Erythroblast (primary cell): ENCODE measurements around the gene KAT8.
"Not testable (repeated sequence)": the region's sequence is repeated elsewhere in the genome, so short reads cannot be mapped to it uniquely, and the experiment has no call there.

Experiments used
- DNase-seq, 2 experiments: peaks; one replicate each; lab custom pipeline; 2025; lab: John Stamatoyannopoulos, UW
- GATA1 ChIP-seq: IDR thresholded peaks from 2 replicates; pipeline ENCODE4 v1.6.1; 2011; ENCODE audit warnings: low read depth, mild to moderate bottlenecking, control low read depth, low read length, moderate library complexity
- POLR2A ChIP-seq: IDR thresholded peaks from 2 replicates; pipeline ENCODE4 v1.6.1; 2011; ENCODE audit warnings: mild to moderate bottlenecking, low read length

KAT8 gene

DNA sequence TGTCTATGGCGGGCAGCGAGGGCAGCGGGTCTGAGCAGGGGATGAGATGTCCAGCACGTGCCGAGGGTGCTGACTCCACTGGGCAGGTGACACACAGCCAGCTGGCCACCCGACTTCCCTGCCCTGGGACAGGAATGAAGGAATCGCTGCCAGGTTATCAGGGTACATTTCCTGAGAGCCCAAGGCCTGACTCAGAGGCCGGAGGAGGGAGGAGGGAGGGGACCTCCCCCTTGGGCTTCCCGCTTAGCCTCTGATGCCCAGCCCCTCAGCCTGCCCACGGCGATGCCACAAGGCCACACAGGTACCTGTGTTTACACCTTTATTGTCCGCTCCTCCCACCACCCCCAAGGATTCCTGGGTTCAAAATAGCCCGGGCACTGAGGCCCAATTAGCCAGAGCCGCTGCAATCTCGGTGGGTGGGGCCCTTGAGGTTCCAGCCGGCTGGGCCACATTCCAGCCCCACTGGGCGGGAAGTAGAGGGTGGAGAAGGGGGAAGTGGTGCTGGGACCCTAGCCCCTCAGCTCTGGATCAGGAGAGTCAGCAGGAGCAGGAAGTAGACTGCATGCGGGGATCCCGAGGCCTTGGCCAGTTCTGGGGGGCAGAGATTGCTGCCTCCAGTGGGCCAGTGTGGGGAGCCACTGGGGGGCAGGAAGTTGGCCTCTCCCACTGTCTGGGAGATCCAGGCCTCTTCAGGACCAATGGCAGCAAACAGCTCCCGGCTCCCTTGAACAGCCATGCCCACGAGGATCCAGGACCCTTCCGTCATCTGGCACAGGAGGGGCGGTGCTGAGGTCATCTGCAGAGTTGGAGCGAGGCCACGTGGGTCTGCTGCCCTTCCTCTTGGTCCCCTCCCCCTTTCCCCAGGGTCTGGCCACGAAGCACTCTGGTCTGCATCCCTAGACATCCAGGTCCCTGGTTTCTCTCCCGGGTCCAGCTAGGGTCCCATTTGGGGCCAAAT, 21.4 kb downstream of the KAT8 start:
- no peak for DNase-seq
- no peak for TF ChIP-seq POLR2A
- no peak for TF ChIP-seq GATA1

- DNase-seq, result not testable (repeated sequence)
Measured at GRCh38 chr16:31141071-31141469, 23.6 kb downstream of the KAT8 start.

- TF ChIP-seq GATA1 (no peak), POLR2A (no peak)
- no peak for DNase-seq
Measured at GRCh38 chr16:31141489-31142108, 24.1 kb downstream of the KAT8 start.

DNA sequence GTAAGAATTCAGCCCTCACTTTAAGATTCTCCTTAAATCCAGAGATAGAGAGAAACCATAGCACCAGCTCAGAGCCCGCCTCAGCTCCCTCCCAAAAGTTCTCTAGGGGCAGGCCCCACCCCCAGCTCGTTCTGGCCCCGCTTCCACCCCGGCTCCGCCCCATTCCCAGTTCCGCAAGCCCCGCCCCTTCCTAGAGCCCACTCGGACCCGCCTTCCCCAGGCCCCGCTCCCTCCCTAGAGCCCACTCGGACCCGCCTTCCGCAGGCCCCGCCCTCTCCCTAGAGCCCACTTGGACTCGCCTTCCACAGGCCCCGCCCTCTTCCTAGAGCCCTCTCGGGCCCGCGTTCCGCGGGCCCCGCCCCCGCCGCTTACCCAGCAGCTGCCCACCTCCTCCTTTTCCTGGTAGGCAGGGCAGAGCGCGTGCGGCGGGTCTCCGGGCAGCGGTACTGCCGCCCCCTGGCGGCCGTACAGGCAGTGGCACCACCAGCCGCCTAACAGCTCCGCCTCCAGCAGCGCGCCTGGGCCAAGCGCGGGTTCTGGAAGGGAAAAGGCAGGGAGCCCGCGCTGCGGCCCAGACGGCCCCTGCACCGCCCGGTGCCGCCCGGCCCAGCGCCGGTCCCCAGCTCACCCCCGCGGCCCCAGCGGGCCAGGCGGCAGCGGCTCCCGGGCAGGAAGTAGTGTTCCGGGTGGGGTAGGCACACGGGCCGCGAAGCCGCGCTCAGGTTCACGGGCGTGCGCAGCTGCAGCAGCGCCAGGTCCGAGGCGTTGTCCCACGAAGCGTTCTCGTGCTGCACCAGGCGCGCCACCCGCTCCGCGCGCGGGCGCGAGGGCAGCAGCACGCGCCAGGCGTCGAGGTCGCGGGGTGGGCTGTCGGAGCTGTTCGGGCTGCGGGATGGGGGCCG, 24.9 kb downstream of the KAT8 start:
- TF ChIP-seq GATA1 (no peak), POLR2A (no peak)

GRCh38 chr16:31143011-31143693, 25.7 kb downstream of the KAT8 start:
- TF ChIP-seq GATA1 (no peak), POLR2A (no peak)
- DNase-seq, result no peak

More for the DNA sequence above, 24.9 kb downstream of the KAT8 start:
- DNase-seq, result peak; percentile 100

- no peak for DNase-seq
- TF ChIP-seq POLR2A (no peak), GATA1 (no peak)
Measured at GRCh38 chr16:31143694-31144148, 26.3 kb downstream of the KAT8 start.

GRCh38 chr16:31144418-31144817, 27.0 kb downstream of the KAT8 start:
- DNase-seq, result not testable (repeated sequence)

- no peak for DNase-seq
- TF ChIP-seq POLR2A, result no peak
- no peak for TF ChIP-seq GATA1
Measured at GRCh38 chr16:31145398-31145990, 28.0 kb downstream of the KAT8 start.

DNA sequence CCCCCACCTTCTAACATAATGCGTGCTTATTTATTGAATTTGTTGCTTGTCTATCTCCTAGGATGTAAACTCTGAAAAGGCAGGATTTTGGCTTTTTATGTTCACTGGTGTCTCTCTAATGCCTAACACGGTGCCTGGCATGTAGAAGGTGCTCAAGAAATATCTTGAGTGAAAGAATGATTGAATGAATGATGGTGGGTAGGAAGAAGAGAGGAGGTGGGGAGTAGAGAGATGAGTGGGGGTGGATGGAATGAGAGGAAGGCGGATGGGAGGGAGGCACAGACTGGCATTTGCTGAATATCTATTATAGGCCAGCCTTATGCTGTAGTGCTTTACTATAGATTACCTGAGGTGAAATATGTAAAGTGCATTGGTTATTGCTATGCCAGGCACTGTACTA, 30.1 kb downstream of the KAT8 start:
- TF ChIP-seq POLR2A (no peak), GATA1 (no peak)
- no peak for DNase-seq

GRCh38 chr16:31148281-31148728, 30.8 kb downstream of the KAT8 start:
- DNase-seq, result no peak
- no peak for TF ChIP-seq GATA1
- TF ChIP-seq POLR2A, result no peak

DNA sequence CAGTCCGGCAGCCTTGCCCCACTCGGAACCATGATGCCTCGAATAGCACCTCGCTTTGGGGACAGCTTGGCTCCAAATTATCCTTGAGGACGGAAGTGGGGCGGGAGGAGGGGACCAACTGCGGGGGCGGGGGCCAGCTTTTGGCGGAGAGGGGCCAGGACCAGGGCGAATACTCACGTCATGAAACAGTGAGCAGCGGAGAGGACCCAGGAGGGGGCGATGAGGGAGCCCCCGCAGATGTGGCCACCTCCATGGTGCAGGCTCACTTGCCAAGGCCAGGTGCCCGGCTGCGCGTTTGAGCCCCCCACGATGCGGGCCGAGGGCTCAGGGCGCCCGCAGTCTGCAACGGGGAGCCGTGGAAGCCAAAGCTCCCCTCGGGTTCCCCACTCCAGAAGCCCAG, 31.4 kb downstream of the KAT8 start:
- no peak for DNase-seq
- TF ChIP-seq POLR2A (no peak), GATA1 (no peak)

DNA sequence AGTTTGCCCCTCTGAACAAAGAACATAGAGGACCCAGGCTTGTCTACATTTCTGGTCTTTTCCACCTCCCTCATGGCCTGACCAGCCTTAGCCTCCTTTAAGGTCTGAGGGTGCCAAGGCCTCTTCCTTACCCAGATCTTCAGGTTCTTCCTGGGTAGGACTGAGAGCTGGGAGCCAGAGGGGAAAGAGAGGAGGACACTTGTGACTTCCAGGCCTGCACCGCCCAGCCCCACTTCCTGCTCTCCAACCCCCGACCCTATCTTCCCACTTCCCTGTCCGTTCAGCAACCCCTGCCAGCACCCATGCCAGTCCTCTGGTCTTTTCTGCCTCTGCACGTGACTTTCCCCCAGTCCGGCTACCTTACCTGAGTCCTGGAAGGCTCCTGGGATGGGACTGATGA, 31.9 kb downstream of the KAT8 start:
- TF ChIP-seq GATA1 (no peak), POLR2A (no peak)
- DNase-seq, result no peak
